Psoas muscle (tissue), 8 donors: ENCODE results near the gene PPME1. TPM values are rescaled to one million over a fixed set of nuclear protein-coding genes. Genes with fewer than 3 reads are reported as not detected.
A peak's percentile ranks its signal among the peaks of the same experiment; 100 is the strongest.

Source experiments
- ATAC-seq, 4 donors: fragments of 200-7000 bp; cut with Tn5 transposase; one replicate each; pipeline ENCODE4 v1.9.1; 2020; ENCODE audit warnings: moderate library complexity in 3 of 4, mild to moderate bottlenecking in 2 of 4
- DNase-seq, 2 donors: peaks; one replicate each; pipeline ENCODE4 v3.0.0-alpha.2; 2020
- H3K27ac ChIP-seq: fragments of 200-600 bp; one replicate; pipeline ENCODE4 v1.8.0; 2022
- H3K27me3 ChIP-seq, 3 donors: fragments of 200-600 bp in 1 of 3; one replicate each; pipeline versions ENCODE4 v1.6.1 to v1.8.0; 2013 to 2022; ENCODE audit warnings: low read length in 2 of 3, mild to moderate bottlenecking in 2 of 3, moderate library complexity in 1 of 3; ENCODE audit not compliant: insufficient read depth in 3 of 3
- H3K36me3 ChIP-seq, 2 donors: fragments of 200-600 bp in 1 of 2; one replicate each; pipeline versions ENCODE4 v1.6.1 to v1.8.0; 2013 to 2022; ENCODE audit warnings: low read depth in 1 of 2, mild to moderate bottlenecking in 1 of 2, moderate library complexity in 1 of 2; ENCODE audit not compliant: insufficient read depth in 1 of 2
- H3K4me1 ChIP-seq: fragments of 200-600 bp; one replicate; pipeline ENCODE4 v1.8.0; 2022
- H3K4me3 ChIP-seq: fragments of 200-600 bp; one replicate; pipeline ENCODE4 v1.8.0; 2022; ENCODE audit warnings: mild to moderate bottlenecking
- H3K9me3 ChIP-seq: fragments of 200-600 bp; one replicate; pipeline ENCODE4 v1.8.0; 2022
- CTCF ChIP-seq: fragments of 200-600 bp; IDR thresholded peaks from one replicate; pipeline ENCODE4 v1.8.0; 2022; ENCODE audit warnings: antibody characterized with exemption
- WGBS, 3 donors: extraction: QIAGEN DNeasy Blood & Tissue Kit; methylation state at CpG; one replicate each; pipeline versions ENCODE4 v1.1.6 to v1.1.7; 2013; 5-methylcytosine and 5-hydroxymethylcytosine counted together
- intact Hi-C, 2 donors: fragments of 100-400 bp; cut with DNase I; formaldehyde crosslinking; loops; one replicate each; pipeline versions ENCODE4 v1.11.0 to v1.14.2; 2022
- polyA plus RNA-seq, 3 donors: library from polyadenylated mRNA; stranded (reverse); fragments of 200-250 nt; gene quantifications; one replicate each; pipeline ENCODE4 v1.2.3, GENCODE V29; 2013
- total RNA-seq, 4 donors: library from RNA; stranded (reverse); fragmentation: NEBNext Ultra II Directional in 2 of 4; extraction: Animal tissue kit (Norgen Biotek cat#: 25700) in 2 of 4; gene quantifications; one replicate each; pipeline versions ENCODE4 v1.2.1 to v1.2.4, GENCODE V29; 2021 to 2023
- donor health status: healthy with polysubstance abuse.
- donor health status: DM: no; HTN: no; CAD: no; lungs with moderate emphysema.
- donor health status: Bipolar disorder and iron deficiency.
- donor health status: healthy.
- donor health status: DM: yes; HTN: yes; CAD: no.
- donor health status: DM: no; HTN: no; CAD: no.
- donor health status: DM: no; HTN: no; CAD: no.
- donor health status: DM: yes; HTN: yes; CAD: no.

Gene PPME1
- total and polyA plus RNA-seq, 7 donors, result 28.3 to 47.9 (median 43.1) TPM

GRCh38 chr11:74253361-74253760, 82.3 kb downstream of the PPME1 start:
- intact Hi-C loops, result loop anchor here (5.0 to 10.0 kb wide), 2 partner anchors 144 to 311 kb away; partner anchors contain the start of gene PGM2L1 (in 1 of the 2)

GRCh38 chr11:74255741-74256375, 84.8 kb downstream of the PPME1 start:
- ATAC-seq, result peak; percentile 45 to 78 (median 70)
- H3K4me3 ChIP-seq, result no peak overlapping the region
- H3K27me3 ChIP-seq, result no peaks in the 10 kb centered on the region
- intact Hi-C loops, result loop anchor here (2.0 to 10.0 kb wide), 6 partner anchors 56 to 316 kb away; partner anchors contain the start of gene P4HA3 (in 1 of the 2)
- no peak overlapping the region for H3K27ac ChIP-seq
- H3K4me1 ChIP-seq, result peaks cover 23% of the 10 kb centered on the region
- TF ChIP-seq CTCF, result peak; percentile 93
- H3K9me3 ChIP-seq, result peaks cover 2% of the 10 kb centered on the region
- WGBS, 3 donors, result 44 to 48% (median 44%) methylated on average over 5 of the region's 5 CpGs
- peaks cover 9 to 48% of the 10 kb centered on the region in 2 donors for H3K36me3 ChIP-seq
- peak in 1 of 2 donors; percentile 28 for DNase-seq

More at GRCh38 chr11:74253361-74253760, 82.3 kb downstream of the PPME1 start:
- WGBS, 3 donors, result 81 to 86% (median 86%) methylated on average over 8 of the region's 8 CpGs
- H3K27me3 ChIP-seq, result no peaks in the 10 kb centered on the region
- no peak for TF ChIP-seq CTCF
- peaks cover 11% of the 10 kb centered on the region for H3K4me1 ChIP-seq
- H3K9me3 ChIP-seq, result no peaks in the 10 kb centered on the region
- no peak overlapping the region for H3K4me3 ChIP-seq
- no peak overlapping the region for H3K27ac ChIP-seq
- DNase-seq (no peak), ATAC-seq (no peak)
- peaks cover 17 to 73% of the 10 kb centered on the region in 2 donors for H3K36me3 ChIP-seq

GRCh38 chr11:74256378-74257133, 85.5 kb downstream of the PPME1 start:
- no peak overlapping the region for H3K4me3 ChIP-seq
- no peak for TF ChIP-seq CTCF
- H3K27ac ChIP-seq, result no peak overlapping the region
- H3K27me3 ChIP-seq, result no peaks in the 10 kb centered on the region
- H3K4me1 ChIP-seq, result peaks cover 23% of the 10 kb centered on the region
- H3K36me3 ChIP-seq, result peaks cover 3 to 41% of the 10 kb centered on the region in 2 donors
- 70 to 82% (median 80%) methylated on average over 5 of the region's 5 CpGs for WGBS, 3 donors
- DNase-seq (no peak), ATAC-seq (peak in 1 of 4 donors; percentile 11)
- intact Hi-C loops, result loop anchor here (5.0 to 10.0 kb wide), 4 partner anchors 56 to 316 kb away; partner anchors contain the start of gene P4HA3 (in 1 of the 2)
- H3K9me3 ChIP-seq, result peaks cover 6% of the 10 kb centered on the region

GRCh38 chr11:74257959-74258553, 87.0 kb downstream of the PPME1 start:
- DNase-seq (peak in 1 of 2 donors; percentile 41), ATAC-seq (peak; percentile 40 to 62 (median 53))
- intact Hi-C loops, result loop anchor here (5.0 to 10.0 kb wide), 4 partner anchors 54 to 314 kb away; partner anchors contain the start of gene P4HA3 (in 1 of the 2)
- Histone ChIP-seq H3K36me3 (peaks cover 0 to 26% of the 10 kb centered on the region in 2 donors), H3K4me3 (no peak overlapping the region), H3K9me3 (peaks cover 6% of the 10 kb centered on the region), H3K27ac (no peak overlapping the region), H3K4me1 (peaks cover 23% of the 10 kb centered on the region), H3K27me3 (no peaks in the 10 kb centered on the region)
- 26 to 37% (median 27%) methylated on average over 4 of the region's 4 CpGs for WGBS, 3 donors
- TF ChIP-seq CTCF, result no peak
